Head of caudate nucleus (tissue), 42 donors: ENCODE data around the gene SUFU.
"Not testable (repeated sequence)": the region's sequence is repeated elsewhere in the genome, so short reads cannot be mapped to it uniquely, and the experiment has no call there.

Source experiments
- DNase-seq, 42 donors: peaks; one replicate each; pipeline versions ENCODE4 v3.0.0 to v3.0.0-alpha.2; 2020 to 2021; ENCODE audit warnings: mixed read lengths in 7 of 42
- intact Hi-C: fragments of 100-400 bp; cut with DNase I; formaldehyde crosslinking; loops from one replicate; pipeline ENCODE4 v1.15.0; 2022

Gene SUFU

DNA sequence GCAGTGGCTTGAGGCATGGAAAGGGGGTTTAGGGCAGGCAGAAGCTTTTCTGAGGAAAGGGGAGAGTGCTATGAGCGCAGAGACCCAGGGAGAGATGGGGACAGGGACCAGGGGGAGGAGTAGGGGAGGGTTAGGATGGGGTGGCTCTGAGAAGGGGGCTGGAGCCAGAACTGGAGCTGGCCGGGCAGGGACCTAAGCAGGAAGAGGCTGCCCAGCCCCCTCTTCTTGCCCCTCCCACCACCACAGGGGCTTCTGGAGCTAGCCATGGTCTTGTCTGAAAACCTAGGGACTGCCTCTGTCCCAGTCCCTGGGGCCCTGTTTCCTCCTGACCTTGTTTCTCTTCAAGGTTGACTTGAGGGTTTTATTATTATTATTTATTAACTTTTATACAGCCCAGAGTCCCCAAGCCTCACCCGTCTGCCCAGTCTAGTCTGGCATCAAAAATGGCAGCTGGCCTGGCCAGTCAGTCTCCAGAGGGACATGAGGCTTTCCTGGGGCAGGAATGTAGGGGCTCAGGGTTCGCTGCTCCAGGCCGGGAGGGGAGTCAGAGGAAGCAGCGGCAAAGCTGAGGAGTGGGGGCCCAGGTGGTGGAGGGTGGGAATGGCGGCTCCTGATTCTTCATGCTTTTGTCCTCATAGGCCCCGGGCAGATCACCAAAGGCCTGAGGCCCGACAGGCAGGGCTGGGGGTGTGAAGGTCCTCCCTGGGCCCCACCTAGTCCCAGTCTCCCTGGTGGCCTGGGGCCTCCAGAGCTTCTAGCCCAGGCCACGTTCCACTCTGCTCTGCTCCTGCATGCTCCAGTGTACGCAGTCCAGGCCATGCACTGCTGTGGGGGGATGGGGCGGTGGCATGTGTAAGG, 146.3 kb downstream of the SUFU start:
- intact Hi-C loops, result loop anchor here (5.0 kb wide), 1 partner anchor 62 kb away; the partner anchor contains the start of genes ARL3 and SFXN2
- DNase-seq, result peak in 2 of 42 donors; percentile 54 to 61

DNA sequence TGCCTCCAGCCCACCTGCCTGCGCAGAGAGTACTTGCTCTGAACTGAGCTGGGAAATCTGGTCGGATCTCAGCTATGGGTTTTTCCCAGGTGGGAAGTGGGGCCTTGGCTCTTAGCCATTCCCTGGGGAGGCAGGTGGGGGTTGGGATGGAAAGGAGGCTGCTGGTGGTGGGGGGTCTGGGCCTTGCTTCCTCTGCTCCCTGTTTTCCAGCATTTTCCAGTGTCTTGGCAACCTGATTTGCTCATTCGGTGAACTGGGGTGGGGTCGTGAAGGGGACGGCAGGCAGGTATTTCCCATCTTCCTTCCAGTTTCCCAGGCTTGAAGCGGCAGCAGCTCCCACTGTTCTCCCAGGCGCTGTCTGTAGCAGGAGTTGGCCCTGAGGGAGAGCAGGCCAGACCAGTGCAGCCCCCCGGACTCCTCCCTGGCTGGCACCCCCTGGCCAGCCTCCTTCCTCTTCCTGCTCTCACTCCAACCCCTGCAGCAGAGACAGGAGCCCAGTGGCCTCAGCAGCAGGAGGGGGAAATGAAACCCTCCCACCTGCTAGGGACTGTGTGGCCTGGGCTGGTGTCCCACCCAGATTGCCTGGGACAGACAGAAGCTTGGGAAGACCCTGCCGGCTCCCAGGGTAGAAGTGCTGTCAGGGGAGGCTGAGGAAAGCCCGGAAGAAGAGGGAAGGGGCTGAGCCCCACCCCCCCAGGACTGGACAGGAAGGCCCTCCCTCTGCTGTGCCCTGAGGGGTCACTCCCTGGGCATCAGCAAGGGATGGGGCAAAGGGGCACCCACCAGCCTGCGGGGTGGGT, 147.1 kb downstream of the SUFU start:
- intact Hi-C loops, result no loop called here
- peak in 1 of 42 donors; percentile 44 for DNase-seq

DNA sequence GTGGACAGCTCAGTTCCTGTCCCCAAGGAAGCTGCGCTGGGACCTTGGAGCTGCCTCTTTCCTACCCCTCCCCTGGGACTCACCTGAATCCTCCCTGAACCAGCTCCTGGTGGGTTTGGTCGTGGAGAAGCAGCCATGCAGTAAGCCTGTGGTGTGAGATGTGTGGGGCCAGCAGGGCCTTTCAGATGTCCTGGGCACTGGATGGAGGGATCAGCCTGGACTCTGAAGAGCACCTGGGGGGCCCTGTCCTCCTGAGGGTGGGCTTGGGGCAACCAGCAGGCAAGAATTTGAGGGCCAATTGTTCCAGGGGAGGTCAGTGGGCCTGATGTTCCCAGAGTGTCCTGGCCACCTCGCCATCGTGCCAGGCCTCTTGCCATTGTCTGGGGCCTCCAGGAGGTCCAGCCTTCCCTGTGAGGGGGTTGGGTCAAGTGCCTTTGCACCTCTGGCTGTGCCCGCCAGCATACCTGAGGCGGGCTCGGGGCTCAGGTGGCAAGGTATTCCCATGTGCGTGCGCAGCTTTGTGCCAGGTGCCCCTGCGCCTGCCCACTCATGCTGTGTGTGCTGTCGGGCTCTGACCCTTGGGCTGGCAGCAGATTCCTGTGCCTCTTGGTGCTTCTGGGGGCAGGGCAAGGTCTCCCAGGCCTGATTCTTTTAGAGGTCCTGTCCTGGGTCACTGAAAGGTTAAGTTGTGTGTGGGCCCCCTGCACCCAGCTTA, 147.8 kb downstream of the SUFU start:
- no peak for DNase-seq
- intact Hi-C loops, result no loop called here

DNA sequence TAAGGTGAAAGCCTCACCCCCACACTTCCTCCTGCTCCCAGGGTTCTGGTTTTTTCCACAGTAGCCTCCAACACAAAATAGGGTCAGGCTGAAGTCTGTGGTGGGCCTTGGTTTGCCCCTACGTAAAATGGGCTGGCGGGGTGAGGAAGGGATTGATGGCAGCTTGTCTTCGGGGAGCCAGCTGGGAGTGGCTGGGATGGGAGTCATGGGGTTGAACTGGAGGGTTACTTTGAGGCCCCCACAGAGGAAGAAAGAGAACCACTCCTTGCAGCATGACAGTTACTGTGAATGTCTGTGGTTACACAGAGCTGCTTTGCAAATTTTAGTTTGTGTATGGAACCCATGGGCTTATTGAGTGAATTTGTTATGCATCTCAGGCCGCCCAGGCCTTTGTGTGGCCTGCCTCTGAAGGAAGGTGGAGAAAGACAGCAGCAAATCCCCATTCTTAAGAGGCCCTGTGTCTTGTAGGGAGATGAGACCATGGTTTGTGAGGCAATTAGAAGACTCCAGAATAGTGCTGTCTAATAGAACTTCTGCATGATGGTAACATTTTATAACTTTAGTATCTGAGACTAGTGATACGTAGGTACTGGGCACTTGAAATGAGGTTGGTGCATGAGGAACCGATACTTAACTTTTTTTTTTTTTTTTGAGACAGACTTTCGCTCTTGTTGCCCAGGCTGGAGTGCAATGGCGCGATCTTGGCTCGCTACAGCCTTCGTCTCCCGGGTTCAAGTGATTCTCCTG, 148.6 kb downstream of the SUFU start:
- DNase-seq, result no peak
- intact Hi-C loops, result no loop called here

DNA sequence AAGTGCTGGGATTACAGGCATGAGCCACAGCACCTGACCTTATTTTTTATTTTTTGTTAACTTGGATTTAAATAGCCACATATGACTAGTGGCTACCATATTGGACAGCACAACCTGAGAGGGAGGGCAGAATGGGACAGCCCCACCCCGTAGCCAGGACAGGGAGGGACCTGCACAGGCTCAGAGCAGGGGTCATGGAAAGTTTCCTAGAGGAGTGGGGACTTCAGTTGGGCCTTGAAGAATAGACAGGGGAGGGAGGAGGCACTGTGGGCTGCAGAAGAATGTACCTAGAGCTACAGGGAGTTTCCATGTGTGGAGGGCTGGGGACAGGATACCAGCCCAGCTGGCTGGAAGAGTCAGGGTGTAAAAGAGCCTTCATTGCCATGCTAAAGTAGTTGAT, 149.3 kb downstream of the SUFU start:
- DNase-seq, result no peak
- intact Hi-C loops, result no loop called here

DNA sequence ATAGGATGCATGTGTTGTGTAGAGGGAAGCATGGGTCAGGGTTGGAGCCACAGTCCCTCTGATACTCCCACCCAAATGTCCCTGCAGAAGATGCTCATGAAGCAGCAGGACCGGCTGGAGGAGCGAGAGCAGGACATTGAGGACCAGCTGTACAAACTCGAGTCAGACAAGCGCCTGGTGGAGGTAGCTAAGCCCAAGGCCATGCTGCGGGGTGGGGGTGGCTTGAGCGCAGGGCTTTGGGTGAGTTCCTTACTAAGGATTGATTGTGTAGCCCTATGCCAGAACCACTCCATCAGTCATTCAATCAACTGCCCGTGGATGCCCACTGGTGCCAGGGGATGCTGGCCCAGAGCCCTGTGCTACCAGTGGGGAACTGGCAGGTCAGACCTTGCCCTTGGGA, 150.8 kb downstream of the SUFU start:
- intact Hi-C loops, result no loop called here
- no peak for DNase-seq

DNA sequence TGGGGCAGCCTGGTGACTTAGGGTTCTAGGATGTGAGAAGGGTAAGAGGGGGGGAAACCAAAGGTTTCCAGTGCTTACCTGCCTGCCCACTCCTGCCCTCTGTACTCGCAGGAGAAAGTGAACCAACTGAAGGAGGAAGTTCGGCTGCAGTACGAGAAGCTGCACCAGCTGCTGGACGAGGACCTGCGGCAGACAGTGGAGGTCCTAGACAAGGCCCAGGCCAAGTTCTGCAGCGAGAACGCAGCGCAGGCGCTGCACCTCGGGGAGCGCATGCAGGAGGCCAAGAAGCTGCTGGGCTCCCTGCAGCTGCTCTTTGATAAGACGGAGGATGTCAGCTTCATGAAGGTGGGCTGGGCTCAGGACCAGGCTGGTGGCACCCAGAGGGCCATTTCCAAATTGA, 151.2 kb downstream of the SUFU start:
- DNase-seq, result no peak
- intact Hi-C loops, result no loop called here

DNA sequence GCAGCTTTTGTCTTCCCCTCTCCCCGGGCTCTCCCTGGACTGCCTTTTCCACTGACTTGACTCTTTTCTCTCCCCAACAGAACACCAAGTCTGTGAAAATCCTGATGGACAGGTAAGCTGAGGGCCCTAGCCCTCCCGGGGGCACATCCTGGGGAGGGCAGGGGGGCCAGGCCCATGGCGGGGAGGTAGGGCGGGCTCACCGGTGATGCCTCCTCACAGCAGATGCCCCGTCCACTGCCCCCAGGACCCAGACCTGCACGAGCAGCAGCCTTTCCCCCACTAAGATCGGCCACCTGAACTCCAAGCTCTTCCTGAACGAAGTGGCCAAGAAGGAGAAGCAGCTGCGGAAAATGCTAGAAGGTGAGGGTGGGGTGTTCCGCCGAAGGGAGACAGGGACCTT, 152.3 kb downstream of the SUFU start:
- intact Hi-C loops, result no loop called here
- DNase-seq, result no peak

DNA sequence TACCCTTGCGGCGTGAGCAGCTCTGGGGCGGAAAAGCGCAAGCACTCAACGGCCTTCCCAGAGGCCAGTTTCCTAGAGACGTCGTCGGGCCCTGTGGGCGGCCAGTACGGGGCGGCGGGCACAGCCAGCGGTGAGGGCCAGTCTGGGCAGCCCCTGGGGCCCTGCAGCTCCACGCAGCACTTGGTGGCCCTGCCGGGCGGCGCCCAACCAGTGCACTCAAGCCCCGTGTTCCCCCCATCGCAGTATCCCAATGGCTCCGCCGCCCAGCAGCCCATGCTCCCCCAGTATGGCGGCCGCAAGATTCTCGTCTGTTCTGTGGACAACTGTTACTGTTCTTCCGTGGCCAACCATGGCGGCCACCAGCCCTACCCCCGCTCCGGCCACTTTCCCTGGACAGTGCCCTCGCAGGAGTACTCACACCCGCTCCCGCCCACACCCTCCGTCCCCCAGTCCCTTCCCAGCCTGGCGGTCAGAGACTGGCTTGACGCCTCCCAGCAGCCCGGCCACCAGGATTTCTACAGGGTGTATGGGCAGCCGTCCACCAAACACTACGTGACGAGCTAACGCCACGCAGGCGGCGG, 153.1 kb downstream of the SUFU start:
- no peak for DNase-seq
- intact Hi-C loops, result no loop called here

DNA sequence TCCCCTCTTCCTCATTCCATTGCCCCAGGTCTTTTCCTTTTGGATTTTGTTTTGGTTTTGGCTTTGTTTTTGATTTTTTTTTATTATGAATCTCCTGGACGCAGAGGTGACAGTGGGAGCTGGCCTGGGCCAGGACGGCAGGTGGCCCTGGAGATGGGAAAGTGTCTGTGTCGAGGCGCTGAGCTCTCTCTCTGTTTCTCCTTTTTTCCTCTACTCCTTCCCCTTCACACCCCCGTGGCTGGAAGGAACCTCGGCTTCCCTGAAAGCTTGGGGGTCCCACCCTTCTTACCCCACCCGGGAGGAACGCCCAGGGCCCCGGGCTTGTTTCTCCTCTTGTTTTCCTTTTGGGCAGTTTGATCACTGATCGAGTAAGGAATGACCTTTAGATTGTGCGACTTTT, 153.7 kb downstream of the SUFU start:
- intact Hi-C loops, result no loop called here
- no peak for DNase-seq

DNA sequence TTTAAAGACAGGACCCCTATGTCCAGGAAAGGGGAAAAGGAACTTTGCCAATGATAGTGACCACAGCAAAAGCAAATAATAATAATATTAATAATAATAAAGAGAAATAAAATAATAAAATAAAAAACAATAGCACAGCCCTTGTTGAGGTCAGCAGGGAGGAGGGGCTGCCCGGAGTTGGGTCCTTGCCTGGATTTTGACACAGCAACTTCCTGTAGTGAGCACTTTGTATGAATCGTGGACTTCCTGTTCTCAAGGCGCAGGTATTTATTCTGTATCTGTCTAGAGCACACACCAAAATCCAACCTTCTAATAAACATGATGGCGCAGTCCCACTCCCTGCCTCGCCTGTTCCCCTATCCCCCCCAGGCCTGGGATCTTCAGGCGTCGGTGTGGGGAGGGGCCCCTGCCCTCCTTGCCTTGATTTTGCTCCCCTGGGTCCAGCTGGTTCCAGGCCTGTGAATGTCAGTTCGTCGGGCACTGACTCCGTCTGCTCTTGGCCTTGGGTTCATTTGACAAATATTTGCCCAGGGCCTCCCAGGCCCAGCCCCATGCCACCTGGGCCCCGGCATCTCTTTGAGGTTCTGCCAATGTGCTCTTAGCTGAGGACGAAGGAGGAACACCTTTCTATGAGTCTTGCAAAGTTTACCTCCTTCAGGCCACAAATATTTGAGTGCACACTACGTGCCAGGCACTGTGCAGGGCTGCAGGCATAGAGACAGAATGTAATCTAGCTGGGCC, 154.4 kb downstream of the SUFU start:
- no peak for DNase-seq
- intact Hi-C loops, result no loop called here

DNA sequence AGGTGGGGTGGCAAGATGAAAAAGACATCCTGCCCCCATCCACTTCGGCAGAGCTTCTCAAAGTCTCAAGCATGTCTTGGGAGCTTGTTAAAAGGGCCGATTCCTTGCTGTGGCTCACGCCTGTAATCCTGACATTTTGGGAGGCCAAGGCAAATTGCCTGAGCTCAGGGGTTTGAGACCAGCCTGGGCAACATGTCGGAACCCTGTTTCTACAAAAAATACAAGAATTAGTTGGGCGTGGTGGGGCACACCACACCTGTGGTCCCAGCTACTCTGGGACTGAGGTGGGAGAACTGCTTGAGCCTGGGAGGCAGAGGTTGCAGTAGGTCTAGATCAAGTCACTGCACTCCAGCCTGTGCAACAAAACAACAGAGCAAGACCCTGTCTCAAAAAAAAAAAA, 155.0 kb downstream of the SUFU start:
- DNase-seq, result no peak
- intact Hi-C loops, result no loop called here

DNA sequence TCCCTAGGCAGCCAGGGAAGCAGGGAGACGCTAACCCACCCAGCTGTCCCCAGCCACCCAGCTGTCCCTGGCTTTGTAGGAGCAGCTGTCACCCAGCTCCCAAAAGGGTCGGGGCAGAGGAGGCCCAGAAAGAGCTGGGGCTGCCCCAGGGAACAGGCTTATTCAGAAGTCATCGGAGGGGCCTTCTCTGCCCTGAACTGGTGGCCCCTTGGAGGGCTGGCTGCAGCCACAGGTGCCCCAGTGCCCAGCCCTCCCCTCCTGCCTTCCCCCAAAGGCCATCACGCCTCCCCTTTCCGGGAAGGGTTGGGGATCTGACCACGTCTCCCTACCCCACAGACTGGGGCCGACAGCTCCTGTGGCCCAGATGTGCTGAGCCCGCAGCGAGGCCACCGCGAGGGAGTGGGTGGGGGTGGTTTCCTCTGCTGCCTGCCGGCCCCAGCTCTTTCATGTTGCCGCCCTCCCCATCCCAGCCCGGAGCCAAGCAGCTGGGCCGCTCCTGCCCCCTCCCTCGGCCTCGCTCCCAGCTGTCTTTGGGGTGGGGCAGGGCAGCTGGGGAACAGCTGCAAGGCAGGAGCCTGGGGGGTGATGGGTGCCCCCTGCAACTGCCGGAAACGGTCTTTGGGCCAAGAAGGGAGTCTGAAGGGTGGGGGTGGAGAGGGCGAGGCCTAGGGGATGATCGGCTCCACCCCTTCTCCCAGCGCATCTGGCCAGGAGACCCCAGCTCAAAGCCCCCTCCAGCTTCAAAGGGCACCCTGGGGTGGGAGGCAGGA, 157.3 kb downstream of the SUFU start:
- intact Hi-C loops, result no loop called here
- DNase-seq, result peak in 37 of 42 donors; percentile 49 to 86 (median 66)

DNA sequence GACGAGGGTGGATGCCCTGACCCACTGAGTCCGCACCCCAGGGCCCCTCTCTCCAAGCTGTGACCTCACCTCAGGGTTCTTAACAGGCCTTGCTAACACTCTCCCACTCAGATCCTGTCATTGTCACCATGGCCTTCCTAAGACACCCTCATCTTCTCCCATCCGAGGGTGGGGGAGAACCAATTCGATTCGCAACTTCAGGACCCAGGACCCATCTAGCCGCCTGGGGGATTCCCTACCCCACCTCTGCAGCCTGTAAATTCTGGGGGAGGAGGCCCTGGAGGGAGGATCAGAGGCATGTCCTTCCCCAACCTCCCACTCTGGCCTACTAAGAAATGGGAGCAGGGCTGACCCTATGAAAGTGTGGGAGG, 157.9 kb downstream of the SUFU start:
- DNase-seq, result no peak
- intact Hi-C loops, result no loop called here

DNA sequence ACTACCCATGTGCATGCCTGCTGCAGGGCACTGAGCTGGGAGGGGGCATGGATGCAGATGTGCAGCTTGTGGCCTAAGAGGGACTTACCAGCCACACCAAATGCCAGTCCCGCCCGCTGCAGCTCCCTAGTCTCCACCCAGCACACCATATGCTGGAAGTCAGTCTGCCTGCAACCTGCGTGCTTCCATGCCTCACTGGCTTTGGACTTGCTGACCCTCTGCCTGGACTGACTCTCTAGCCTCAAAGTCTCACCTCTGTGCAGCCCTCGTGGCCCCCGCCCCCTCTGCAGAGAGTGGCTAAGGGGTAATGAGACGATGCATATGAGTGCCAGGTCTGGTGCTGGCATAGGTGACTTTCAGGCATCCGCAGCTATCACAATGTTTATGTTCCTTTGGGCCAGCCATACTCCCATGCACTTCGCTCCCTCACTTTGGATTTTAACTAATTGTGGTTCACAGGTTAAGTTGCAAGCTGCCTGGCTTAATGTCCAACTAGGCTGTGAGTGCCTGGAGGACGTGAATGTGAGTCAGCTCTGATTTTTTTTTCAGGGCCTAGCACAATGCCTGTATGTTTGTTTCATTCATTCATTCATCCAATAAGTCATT, 162.2 kb downstream of the SUFU start:
- intact Hi-C loops, result no loop called here
- no peak for DNase-seq

DNA sequence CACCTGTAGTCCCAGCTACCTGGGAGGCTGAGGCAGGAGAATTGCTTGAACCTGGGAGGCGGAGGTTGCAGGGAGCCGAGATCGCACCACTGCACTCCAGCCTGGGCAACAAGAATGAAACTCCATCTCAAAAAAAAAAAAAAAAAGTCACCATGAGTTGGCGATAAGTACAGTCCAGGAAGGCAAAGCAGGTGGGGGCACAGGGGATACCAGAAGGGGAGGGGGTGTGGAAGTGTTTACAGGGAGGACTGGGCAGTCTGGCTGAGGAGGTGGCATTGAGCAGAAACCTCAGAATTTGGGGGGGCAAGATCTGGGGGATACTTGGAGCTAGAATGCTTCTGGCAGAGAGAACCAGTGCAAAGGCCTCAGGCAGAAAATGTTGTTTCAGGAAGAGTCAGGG, 163.6 kb downstream of the SUFU start:
- DNase-seq, intact Hi-C loops: not testable (repeated sequence)
